OCI-LY3 (cell line): ENCODE results near the gene F2RL3.

ENCODE experiments used
- EZH2phosphoT487 ChIP-seq: fragments of 200-600 bp; shearing (Covaris generic); IDR thresholded peaks from 2 replicates; pipeline ENCODE4 v1.6.1; 2018; ENCODE audit warnings: antibody characterized with exemption, mixed run types, low read depth
- TF ChIP-seq, protein P1 (sequence below): fragments of 200-600, 300-600 bp; sonication (generic); IDR thresholded peaks from 2 replicates; pipeline ENCODE4 v1.5.1; 2014; ENCODE audit warnings: antibody characterized with exemption, low read length, low read depth

DNA sequence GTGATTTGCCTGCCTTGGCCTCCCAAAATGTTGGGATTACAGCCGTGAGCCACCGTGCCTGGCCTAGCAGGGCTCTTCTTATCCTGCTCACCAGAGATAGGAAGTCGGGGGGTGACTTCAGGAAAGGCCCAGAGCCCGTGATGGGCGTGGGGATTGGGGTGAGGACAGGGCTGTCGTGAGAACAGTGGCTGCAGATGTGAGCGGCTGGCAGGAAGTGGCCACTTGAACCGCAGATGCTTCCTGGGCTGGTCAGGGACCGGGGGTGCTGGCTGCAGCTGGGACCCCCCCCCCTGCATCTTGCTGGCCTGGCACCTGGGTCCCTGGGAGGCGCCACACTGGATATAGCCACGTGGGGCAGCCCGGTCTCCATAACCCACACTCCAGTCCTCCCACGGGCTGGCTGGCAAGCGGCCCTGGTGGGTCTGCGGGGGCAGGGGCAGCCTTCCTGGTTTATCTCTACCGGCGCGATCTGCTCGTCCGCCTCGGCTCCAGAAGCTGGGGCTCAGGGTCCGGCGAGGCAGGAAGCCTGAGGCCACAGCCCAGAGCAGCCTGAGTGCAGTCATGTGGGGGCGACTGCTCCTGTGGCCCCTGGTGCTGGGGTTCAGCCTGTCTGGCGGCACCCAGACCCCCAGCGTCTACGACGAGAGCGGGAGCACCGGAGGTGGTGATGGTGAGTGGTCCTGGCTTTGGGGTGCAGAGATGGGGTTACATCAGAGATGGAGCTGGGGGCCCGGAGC lies at the start of gene F2RL3:
- TF ChIP-seq EZH2phosphoT487: no peak
- TF ChIP-seq, protein P1, sequence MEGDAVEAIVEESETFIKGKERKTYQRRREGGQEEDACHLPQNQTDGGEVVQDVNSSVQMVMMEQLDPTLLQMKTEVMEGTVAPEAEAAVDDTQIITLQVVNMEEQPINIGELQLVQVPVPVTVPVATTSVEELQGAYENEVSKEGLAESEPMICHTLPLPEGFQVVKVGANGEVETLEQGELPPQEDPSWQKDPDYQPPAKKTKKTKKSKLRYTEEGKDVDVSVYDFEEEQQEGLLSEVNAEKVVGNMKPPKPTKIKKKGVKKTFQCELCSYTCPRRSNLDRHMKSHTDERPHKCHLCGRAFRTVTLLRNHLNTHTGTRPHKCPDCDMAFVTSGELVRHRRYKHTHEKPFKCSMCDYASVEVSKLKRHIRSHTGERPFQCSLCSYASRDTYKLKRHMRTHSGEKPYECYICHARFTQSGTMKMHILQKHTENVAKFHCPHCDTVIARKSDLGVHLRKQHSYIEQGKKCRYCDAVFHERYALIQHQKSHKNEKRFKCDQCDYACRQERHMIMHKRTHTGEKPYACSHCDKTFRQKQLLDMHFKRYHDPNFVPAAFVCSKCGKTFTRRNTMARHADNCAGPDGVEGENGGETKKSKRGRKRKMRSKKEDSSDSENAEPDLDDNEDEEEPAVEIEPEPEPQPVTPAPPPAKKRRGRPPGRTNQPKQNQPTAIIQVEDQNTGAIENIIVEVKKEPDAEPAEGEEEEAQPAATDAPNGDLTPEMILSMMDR: no peak
